Neural progenitor cell (in vitro differentiated cells): ENCODE data around the gene NELL2. TPM values are rescaled to one million over a fixed set of nuclear protein-coding genes. Genes with fewer than 3 reads are reported as not detected.

Experiments
- DNase-seq: peaks from one replicate; pipeline ENCODE4 v3.0.0-alpha.2; 2016; ENCODE audit warnings: low spot score
- H2AFZ ChIP-seq: fragments of 200-600 bp; sonication (generic); replicated peaks from 2 replicates; pipeline ENCODE4 v1.6.1; 2016; ENCODE audit warnings: antibody characterized with exemption
- H3F3A ChIP-seq: fragments of 200-600 bp; sonication (generic); 2 replicates; pipeline ENCODE4 v1.6.1; 2016; ENCODE audit warnings: antibody characterized with exemption, low read depth
- H3K27ac ChIP-seq: fragments of 200-600 bp; sonication (generic); 2 replicates; pipeline ENCODE4 v1.5.1; 2016; ENCODE audit warnings: mild to moderate bottlenecking
- H3K27me3 ChIP-seq: fragments of 200-600 bp; sonication (generic); 2 replicates; pipeline ENCODE4 v1.6.1; 2016; ENCODE audit warnings: mild to moderate bottlenecking, moderate library complexity
- H3K36me3 ChIP-seq: fragments of 200-600 bp; sonication (generic); 2 replicates; pipeline ENCODE4 v1.5.1; 2016
- H3K4me1 ChIP-seq: fragments of 200-600 bp; sonication (generic); 2 replicates; pipeline ENCODE4 v1.6.1; 2016; ENCODE audit warnings: mixed run types
- H3K4me2 ChIP-seq: fragments of 200-600 bp; sonication (generic); 2 replicates; pipeline ENCODE4 v1.6.1; 2016
- H3K4me3 ChIP-seq: fragments of 200-600 bp; sonication (generic); 2 replicates; pipeline ENCODE4 v1.5.1; 2016
- H3K79me2 ChIP-seq: fragments of 200-600 bp; sonication (generic); 2 replicates; pipeline ENCODE4 v1.6.1; 2016; ENCODE audit warnings: low read depth
- H3K9ac ChIP-seq: fragments of 200-600 bp; sonication (generic); 2 replicates; pipeline ENCODE4 v1.6.1; 2016
- H3K9me3 ChIP-seq: fragments of 200-600 bp; sonication (generic); 2 replicates; pipeline ENCODE4 v1.5.1; 2016; ENCODE audit warnings: low read depth
- H4K20me1 ChIP-seq: fragments of 200-600 bp; sonication (generic); 2 replicates; pipeline ENCODE4 v1.6.1; 2016; ENCODE audit warnings: low read depth
- H3K27ac Mint-ChIP-seq: 3 replicates; pipeline ENCODE4 v1.8.0; 2021; ENCODE audit warnings: mixed read lengths
- H3K27me3 Mint-ChIP-seq: 2 replicates; pipeline ENCODE4 v1.8.0; 2022; ENCODE audit warnings: low read depth, mild to moderate bottlenecking, inconsistent platforms, moderate library complexity, mixed read lengths; ENCODE audit not compliant: insufficient read depth
- H3K36me3 Mint-ChIP-seq: 3 replicates; pipeline ENCODE4 v1.8.0; 2021; ENCODE audit warnings: mixed read lengths
- H3K4me1 Mint-ChIP-seq: 3 replicates; pipeline ENCODE4 v1.8.0; 2021; ENCODE audit warnings: mixed read lengths
- H3K4me3 Mint-ChIP-seq: 3 replicates; pipeline ENCODE4 v1.8.0; 2021; ENCODE audit warnings: mild to moderate bottlenecking, moderate library complexity, mixed read lengths
- H3K9me3 Mint-ChIP-seq: 3 replicates; pipeline ENCODE4 v1.8.0; 2020; ENCODE audit warnings: mixed read lengths
- EZH2 ChIP-seq: fragments of 200-600 bp; sonication (generic); IDR thresholded peaks from 2 replicates; pipeline ENCODE4 v1.6.1; 2017; ENCODE audit warnings: antibody characterized with exemption, mild to moderate bottlenecking, moderate library complexity
- EZH2phosphoT487 ChIP-seq: fragments of 200-600 bp; sonication (generic); IDR thresholded peaks from 2 replicates; pipeline ENCODE4 v1.6.1; 2017; ENCODE audit warnings: antibody characterized with exemption
- total RNA-seq: library from RNA; depleted of rRNA; stranded (reverse); fragments of >200 nt; gene quantifications from 2 replicates; pipeline ENCODE4 v1.2.3, GENCODE V29; 2015; ENCODE audit warnings: low replicate concordance
- TF ChIP-seq, protein P1 (sequence below): fragments of 200-600 bp; sonication (generic); IDR thresholded peaks from 2 replicates; pipeline ENCODE4 v1.5.1; 2017; ENCODE audit warnings: antibody characterized with exemption, mild to moderate bottlenecking

Gene NELL2
- total RNA-seq, 1 donor from 2014 or later = 398 TPM

- Histone ChIP-seq H2AFZ (no peak overlapping the region), H3K4me1 (peaks cover 26% of the 10 kb centered on the region), H3K4me3 (no peak overlapping the region), H3F3A (no peaks in the 10 kb centered on the region), H3K9ac (no peak overlapping the region), H3K36me3 (no peaks in the 10 kb centered on the region), H3K27ac (no peak overlapping the region), H3K27me3 (no peaks in the 10 kb centered on the region), H4K20me1 (no peaks in the 10 kb centered on the region), H3K9me3 (no peaks in the 10 kb centered on the region), H3K4me2 (no peak overlapping the region), H3K79me2 (no peaks in the 10 kb centered on the region)
- DNase-seq = no peak
- peaks cover 12% of the 10 kb centered on the region for H3K36me3 Mint-ChIP-seq
- H3K4me3 Mint-ChIP-seq = no peak overlapping the region
- TF ChIP-seq, protein P1, sequence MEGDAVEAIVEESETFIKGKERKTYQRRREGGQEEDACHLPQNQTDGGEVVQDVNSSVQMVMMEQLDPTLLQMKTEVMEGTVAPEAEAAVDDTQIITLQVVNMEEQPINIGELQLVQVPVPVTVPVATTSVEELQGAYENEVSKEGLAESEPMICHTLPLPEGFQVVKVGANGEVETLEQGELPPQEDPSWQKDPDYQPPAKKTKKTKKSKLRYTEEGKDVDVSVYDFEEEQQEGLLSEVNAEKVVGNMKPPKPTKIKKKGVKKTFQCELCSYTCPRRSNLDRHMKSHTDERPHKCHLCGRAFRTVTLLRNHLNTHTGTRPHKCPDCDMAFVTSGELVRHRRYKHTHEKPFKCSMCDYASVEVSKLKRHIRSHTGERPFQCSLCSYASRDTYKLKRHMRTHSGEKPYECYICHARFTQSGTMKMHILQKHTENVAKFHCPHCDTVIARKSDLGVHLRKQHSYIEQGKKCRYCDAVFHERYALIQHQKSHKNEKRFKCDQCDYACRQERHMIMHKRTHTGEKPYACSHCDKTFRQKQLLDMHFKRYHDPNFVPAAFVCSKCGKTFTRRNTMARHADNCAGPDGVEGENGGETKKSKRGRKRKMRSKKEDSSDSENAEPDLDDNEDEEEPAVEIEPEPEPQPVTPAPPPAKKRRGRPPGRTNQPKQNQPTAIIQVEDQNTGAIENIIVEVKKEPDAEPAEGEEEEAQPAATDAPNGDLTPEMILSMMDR = no peak
- TF ChIP-seq EZH2phosphoT487 = no peak
- TF ChIP-seq EZH2 = no peak
- H3K27ac Mint-ChIP-seq = no peak overlapping the region
- H3K4me1 Mint-ChIP-seq = peaks cover 16% of the 10 kb centered on the region
- H3K27me3 Mint-ChIP-seq = no peaks in the 10 kb centered on the region
- H3K9me3 Mint-ChIP-seq = peaks cover 5% of the 10 kb centered on the region
Observed at GRCh38 chr12:44573723-44574122, 302.4 kb downstream of the NELL2 start.

GRCh38 chr12:44571006-44571550, 305.0 kb downstream of the NELL2 start:
- Mint-ChIP-seq H3K27me3 (no peaks in the 10 kb centered on the region), H3K27ac (no peak overlapping the region), H3K9me3 (no peaks in the 10 kb centered on the region), H3K4me1 (peaks cover 16% of the 10 kb centered on the region), H3K36me3 (peaks cover 12% of the 10 kb centered on the region), H3K4me3 (no peak overlapping the region)
- H3K9me3 ChIP-seq = no peaks in the 10 kb centered on the region
- H3F3A ChIP-seq = peaks cover 3% of the 10 kb centered on the region
- H4K20me1 ChIP-seq = no peaks in the 10 kb centered on the region
- no peaks in the 10 kb centered on the region for H3K27me3 ChIP-seq
- H2AFZ ChIP-seq = no peak overlapping the region
- peaks cover 24% of the 10 kb centered on the region for H3K4me1 ChIP-seq
- no peak overlapping the region for H3K4me2 ChIP-seq
- H3K36me3 ChIP-seq = no peaks in the 10 kb centered on the region
- no peaks in the 10 kb centered on the region for H3K79me2 ChIP-seq
- no peak overlapping the region for H3K9ac ChIP-seq
- TF ChIP-seq EZH2 (no peak), EZH2phosphoT487 (no peak)
- TF ChIP-seq, protein P1 = no peak
- no peak overlapping the region for H3K4me3 ChIP-seq
- DNase-seq = no peak
- H3K27ac ChIP-seq = peak overlapping the region; percentile 36

- H3K4me1 Mint-ChIP-seq = peaks cover 21% of the 10 kb centered on the region
- Histone ChIP-seq H3K9ac (no peak overlapping the region), H3K27me3 (no peaks in the 10 kb centered on the region), H3F3A (peaks cover 9% of the 10 kb centered on the region), H3K9me3 (no peaks in the 10 kb centered on the region), H3K4me2 (peak overlapping the region; percentile 5), H3K27ac (peak overlapping the region; percentile 60), H3K4me3 (no peak overlapping the region), H2AFZ (no peak overlapping the region), H3K36me3 (no peaks in the 10 kb centered on the region), H3K4me1 (peaks cover 34% of the 10 kb centered on the region), H3K79me2 (no peaks in the 10 kb centered on the region), H4K20me1 (no peaks in the 10 kb centered on the region)
- H3K27ac Mint-ChIP-seq = peak overlapping the region; percentile 43
- DNase-seq = no peak
- H3K9me3 Mint-ChIP-seq = no peaks in the 10 kb centered on the region
- H3K4me3 Mint-ChIP-seq = no peak overlapping the region
- H3K27me3 Mint-ChIP-seq = no peaks in the 10 kb centered on the region
- H3K36me3 Mint-ChIP-seq = peaks cover 15% of the 10 kb centered on the region
- no peak for TF ChIP-seq EZH2phosphoT487
- TF ChIP-seq EZH2 = no peak
- TF ChIP-seq, protein P1 = no peak
Observed at GRCh38 chr12:44570036-44570583, 306.0 kb downstream of the NELL2 start.
